Liver (tissue), 9 donors: Measurements from ENCODE around the gene FNBP1L. TPM values are rescaled to one million over a fixed set of nuclear protein-coding genes. Genes with fewer than 3 reads are reported as not detected.

Source experiments
- DNase-seq: peaks from one replicate; pipeline ENCODE4 v3.0.0-alpha.2; 2017; ENCODE audit warnings: low spot score
- H3K27ac ChIP-seq, 2 donors: one replicate each; pipeline ENCODE4 v1.7.0; 2013; ENCODE audit warnings: inconsistent platforms in 2 of 2, low read length in 2 of 2, control low read depth in 1 of 2, low read depth in 1 of 2, mild to moderate bottlenecking in 1 of 2
- H3K27me3 ChIP-seq, 4 donors: one replicate each; pipeline versions ENCODE4 v1.6.1 to v1.7.0; 2013; ENCODE audit warnings: low read length in 3 of 4, inconsistent platforms in 1 of 4, mild to moderate bottlenecking in 1 of 4, moderate library complexity in 1 of 4; ENCODE audit not compliant: control insufficient read depth in 4 of 4, insufficient read depth in 4 of 4
- H3K36me3 ChIP-seq, 4 donors: one replicate each; pipeline versions ENCODE4 v1.6.1 to v1.7.0; 2013; ENCODE audit warnings: low read length in 3 of 4, mild to moderate bottlenecking in 3 of 4, low read depth in 1 of 4, moderate library complexity in 1 of 4; ENCODE audit not compliant: control insufficient read depth in 4 of 4, insufficient read depth in 3 of 4
- H3K4me1 ChIP-seq, 4 donors: one replicate each; pipeline versions ENCODE4 v1.6.1 to v1.7.0; 2013; ENCODE audit warnings: low read length in 3 of 4, mild to moderate bottlenecking in 3 of 4, moderate library complexity in 1 of 4; ENCODE audit not compliant: control insufficient read depth in 4 of 4, insufficient read depth in 4 of 4
- H3K4me3 ChIP-seq, 3 donors: one replicate each; pipeline versions ENCODE4 v1.6.1 to v1.7.0; 2013; ENCODE audit warnings: low read length in 3 of 3, control low read depth in 1 of 3, low read depth in 1 of 3, mild to moderate bottlenecking in 1 of 3
- H3K9ac ChIP-seq, 2 donors: one replicate each; pipeline ENCODE4 v1.7.0; 2013; ENCODE audit warnings: low read length in 2 of 2, mild to moderate bottlenecking in 2 of 2, moderate library complexity in 2 of 2, control low read depth in 1 of 2, low read depth in 1 of 2
- H3K9me3 ChIP-seq, 4 donors: one replicate each; pipeline versions ENCODE4 v1.6.1 to v1.7.0; 2013; ENCODE audit warnings: low read length in 3 of 4; ENCODE audit not compliant: control insufficient read depth in 4 of 4
- EGR1 ChIP-seq, 2 donors: IDR thresholded peaks; 2 replicates each; pipeline ENCODE4 v1.6.1; 2016 to 2018; ENCODE audit warnings: antibody characterized with exemption in 2 of 2, low read depth in 2 of 2
- FOXA1 ChIP-seq: IDR thresholded peaks from 2 replicates; pipeline ENCODE4 v1.6.1; 2016; ENCODE audit warnings: antibody characterized with exemption
- FOXA2 ChIP-seq: IDR thresholded peaks from 2 replicates; pipeline ENCODE4 v1.6.1; 2016; ENCODE audit warnings: antibody characterized with exemption
- GABPA ChIP-seq, 2 donors: IDR thresholded peaks in 1 of 2; conservative IDR thresholded peaks in 1 of 2; 2 replicates each; pipeline ENCODE4 v1.6.1; 2016; ENCODE audit warnings: antibody characterized with exemption in 2 of 2, mild to moderate bottlenecking in 1 of 2, moderate library complexity in 1 of 2
- HNF4A ChIP-seq, 2 donors: conservative IDR thresholded peaks; 2 replicates each; pipeline ENCODE4 v1.6.1; 2016; ENCODE audit warnings: antibody characterized with exemption in 2 of 2, mild to moderate bottlenecking in 2 of 2
- HNF4G ChIP-seq: IDR thresholded peaks from 2 replicates; pipeline ENCODE4 v1.6.1; 2016; ENCODE audit warnings: antibody characterized with exemption
- JUND ChIP-seq, 2 donors: IDR thresholded peaks; 2 replicates each; pipeline ENCODE4 v1.6.1; 2016; ENCODE audit warnings: antibody characterized with exemption in 2 of 2
- NR2F2 ChIP-seq: IDR thresholded peaks from 2 replicates; pipeline ENCODE4 v1.6.1; 2016; ENCODE audit warnings: antibody characterized with exemption
- RAD21 ChIP-seq, 2 donors: IDR thresholded peaks; 2 replicates each; pipeline ENCODE4 v1.6.1; 2016; ENCODE audit warnings: antibody characterized with exemption in 2 of 2, mild to moderate bottlenecking in 2 of 2
- RXRA ChIP-seq, 2 donors: IDR thresholded peaks; 2 replicates each; pipeline ENCODE4 v1.6.1; 2017 to 2018; ENCODE audit warnings: antibody characterized with exemption in 2 of 2, mild to moderate bottlenecking in 1 of 2
- SP1 ChIP-seq: IDR thresholded peaks from 2 replicates; pipeline ENCODE4 v1.6.1; 2018; ENCODE audit warnings: antibody characterized with exemption, mild to moderate bottlenecking
- TAF1 ChIP-seq: conservative IDR thresholded peaks from 2 replicates; pipeline ENCODE4 v1.6.1; 2016; ENCODE audit warnings: antibody characterized with exemption, mild to moderate bottlenecking
- YY1 ChIP-seq: IDR thresholded peaks from 2 replicates; pipeline ENCODE4 v1.6.1; 2016; ENCODE audit warnings: antibody characterized with exemption, mild to moderate bottlenecking
- whole genome bisulfite sequencing: extraction: QIAGEN DNeasy Blood & Tissue Kit; methylation state at CpG from one replicate; pipeline ENCODE4 v1.1.7; 2013; 5-methylcytosine and 5-hydroxymethylcytosine counted together
- polyA plus RNA-seq, 2 donors: library from polyadenylated mRNA; stranded (reverse) in 1 of 2; unstranded in 1 of 2; fragments of 200-250 nt in 1 of 2; fragments of >200 nt in 1 of 2; fragmentation: Nextera tagmentation in 1 of 2; extraction: Ambion mirVana in 1 of 2; gene quantifications; one replicate each; pipeline versions ENCODE4 v1.2.1 to v1.2.3, GENCODE V29; 2013 to 2015
- total RNA-seq, 2 donors: library from RNA; depleted of rRNA; stranded (reverse); fragments of >200 nt; gene quantifications; one replicate each; pipeline ENCODE4 v1.2.3, GENCODE V29; 2014
- TF ChIP-seq, protein P1 (sequence below): IDR thresholded peaks from 2 replicates; pipeline ENCODE4 v1.6.1; 2016; ENCODE audit warnings: antibody characterized with exemption
- TF ChIP-seq, protein P2 (sequence below): IDR thresholded peaks from 2 replicates; pipeline ENCODE4 v1.6.1; 2016; ENCODE audit warnings: antibody characterized with exemption, mild to moderate bottlenecking
- TF ChIP-seq, protein P3 (sequence below): fragments of 150-350 bp; IDR thresholded peaks from 2 replicates; pipeline ENCODE4 v1.5.1; 2017; ENCODE audit warnings: improper control_type of control experiment, low read depth, low read length; ENCODE audit not compliant: missing input control
- TF ChIP-seq, protein P4 (sequence below): IDR thresholded peaks from 2 replicates; pipeline ENCODE4 v1.6.1; 2016; ENCODE audit warnings: antibody characterized with exemption
- TF ChIP-seq, protein P5 (sequence below): IDR thresholded peaks from 2 replicates; pipeline ENCODE4 v1.6.1; 2016; ENCODE audit warnings: antibody characterized with exemption
- donor health status: healthy.
- donor health status: healthy.
- donor health status: healthy.
- donor health status: healthy.
- donor health status: healthy.

Gene FNBP1L
- total and polyA plus RNA-seq, 4 donors: 5.3 to 13.5 (median 8.9) TPM

DNA sequence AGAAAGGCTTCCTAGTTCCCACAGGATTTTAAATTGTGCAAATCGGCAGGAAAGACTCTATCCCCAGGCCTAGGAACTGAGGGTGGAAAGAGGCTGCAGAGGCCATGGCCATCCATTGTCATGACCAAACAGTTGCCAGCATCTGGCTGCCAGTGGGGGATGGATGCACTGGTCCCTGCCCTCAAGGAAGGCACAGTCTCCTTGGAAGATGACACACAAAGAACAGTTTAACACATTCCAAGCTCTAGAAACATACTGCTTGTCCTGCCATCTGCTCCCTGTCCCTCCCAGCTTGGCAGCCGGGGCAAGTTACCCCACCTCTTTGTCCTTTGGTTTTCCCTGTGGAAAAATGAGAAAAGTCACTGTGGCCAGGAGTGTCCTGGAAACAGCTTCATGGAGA is 150.5 kb downstream of the FNBP1L start:
- Histone ChIP-seq H3K27ac (no peak overlapping the region), H3K9me3 (no peaks in the 10 kb centered on the region), H3K9ac (no peak overlapping the region), H3K36me3 (peaks cover 0 to 3% (median 0%) of the 10 kb centered on the region in 4 donors), H3K4me3 (no peak overlapping the region), H3K27me3 (no peaks in the 10 kb centered on the region), H3K4me1 (peaks cover 0 to 38% (median 18%) of the 10 kb centered on the region in 4 donors)
- WGBS: 92% methylated on average over 2 of the region's 2 CpGs
- TF ChIP-seq HNF4A (conservative IDR thresholded peaks at IDR 0.05) (no peak), NR2F2 (no peak), EGR1 (IDR thresholded peaks at IDR 0.05; ENCODE audit: low read depth in 2 of 2) (no peak), JUND (IDR thresholded peaks at IDR 0.05) (no peak), YY1 (no peak), GABPA (IDR thresholded peaks at IDR 0.05 in 1 of 2, conservative IDR thresholded peaks at IDR 0.05 in 1 of 2) (no peak), FOXA2 (no peak)
- TF ChIP-seq, protein P1, sequence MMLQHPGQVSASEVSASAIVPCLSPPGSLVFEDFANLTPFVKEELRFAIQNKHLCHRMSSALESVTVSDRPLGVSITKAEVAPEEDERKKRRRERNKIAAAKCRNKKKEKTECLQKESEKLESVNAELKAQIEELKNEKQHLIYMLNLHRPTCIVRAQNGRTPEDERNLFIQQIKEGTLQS: no peak
- TF ChIP-seq, protein P2, sequence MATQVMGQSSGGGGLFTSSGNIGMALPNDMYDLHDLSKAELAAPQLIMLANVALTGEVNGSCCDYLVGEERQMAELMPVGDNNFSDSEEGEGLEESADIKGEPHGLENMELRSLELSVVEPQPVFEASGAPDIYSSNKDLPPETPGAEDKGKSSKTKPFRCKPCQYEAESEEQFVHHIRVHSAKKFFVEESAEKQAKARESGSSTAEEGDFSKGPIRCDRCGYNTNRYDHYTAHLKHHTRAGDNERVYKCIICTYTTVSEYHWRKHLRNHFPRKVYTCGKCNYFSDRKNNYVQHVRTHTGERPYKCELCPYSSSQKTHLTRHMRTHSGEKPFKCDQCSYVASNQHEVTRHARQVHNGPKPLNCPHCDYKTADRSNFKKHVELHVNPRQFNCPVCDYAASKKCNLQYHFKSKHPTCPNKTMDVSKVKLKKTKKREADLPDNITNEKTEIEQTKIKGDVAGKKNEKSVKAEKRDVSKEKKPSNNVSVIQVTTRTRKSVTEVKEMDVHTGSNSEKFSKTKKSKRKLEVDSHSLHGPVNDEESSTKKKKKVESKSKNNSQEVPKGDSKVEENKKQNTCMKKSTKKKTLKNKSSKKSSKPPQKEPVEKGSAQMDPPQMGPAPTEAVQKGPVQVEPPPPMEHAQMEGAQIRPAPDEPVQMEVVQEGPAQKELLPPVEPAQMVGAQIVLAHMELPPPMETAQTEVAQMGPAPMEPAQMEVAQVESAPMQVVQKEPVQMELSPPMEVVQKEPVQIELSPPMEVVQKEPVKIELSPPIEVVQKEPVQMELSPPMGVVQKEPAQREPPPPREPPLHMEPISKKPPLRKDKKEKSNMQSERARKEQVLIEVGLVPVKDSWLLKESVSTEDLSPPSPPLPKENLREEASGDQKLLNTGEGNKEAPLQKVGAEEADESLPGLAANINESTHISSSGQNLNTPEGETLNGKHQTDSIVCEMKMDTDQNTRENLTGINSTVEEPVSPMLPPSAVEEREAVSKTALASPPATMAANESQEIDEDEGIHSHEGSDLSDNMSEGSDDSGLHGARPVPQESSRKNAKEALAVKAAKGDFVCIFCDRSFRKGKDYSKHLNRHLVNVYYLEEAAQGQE: no peak
- no peak for DNase-seq

DNA sequence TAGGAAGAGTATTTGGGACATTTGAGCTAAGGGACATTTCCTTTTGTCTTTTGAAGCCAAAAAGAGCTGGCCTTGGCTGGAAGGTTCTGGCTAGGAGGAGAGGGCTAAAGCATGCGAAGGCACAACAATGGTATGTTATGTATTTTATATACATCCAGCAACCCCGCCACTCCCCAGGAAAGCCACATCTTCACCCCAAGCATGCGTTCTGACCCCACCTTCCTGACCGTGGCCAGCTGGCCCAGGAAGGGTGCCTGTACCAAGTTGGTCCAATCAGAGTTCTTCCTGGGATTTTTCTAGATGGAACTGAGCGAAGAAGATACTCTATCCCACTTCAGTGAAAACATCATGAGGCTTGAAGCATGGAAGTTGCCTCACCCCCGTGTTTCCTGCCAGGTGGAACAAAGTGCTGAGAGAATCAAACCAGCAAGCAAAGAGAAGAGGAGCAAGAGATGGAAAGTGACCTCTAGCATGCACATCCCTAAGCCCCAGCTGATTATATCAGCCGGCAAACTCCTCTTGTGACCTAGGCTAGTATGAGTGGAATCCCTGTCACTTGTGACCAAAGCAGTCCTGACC is 151.0 kb downstream of the FNBP1L start:
- H3K4me3 ChIP-seq: no peak overlapping the region
- peaks cover 0 to 33% (median 14%) of the 10 kb centered on the region in 4 donors for H3K4me1 ChIP-seq
- TF ChIP-seq YY1 (no peak), FOXA1 (no peak), SP1 (no peak), RAD21 (IDR thresholded peaks at IDR 0.05) (no peak), RXRA (IDR thresholded peaks at IDR 0.05) (no peak), EGR1 (IDR thresholded peaks at IDR 0.05; ENCODE audit: low read depth in 2 of 2) (no peak), FOXA2 (no peak), HNF4G (no peak), HNF4A (conservative IDR thresholded peaks at IDR 0.05) (no peak), NR2F2 (no peak), JUND (IDR thresholded peaks at IDR 0.05) (no peak), TAF1 (no peak)
- TF ChIP-seq, protein P2: no peak
- TF ChIP-seq, protein P3, sequence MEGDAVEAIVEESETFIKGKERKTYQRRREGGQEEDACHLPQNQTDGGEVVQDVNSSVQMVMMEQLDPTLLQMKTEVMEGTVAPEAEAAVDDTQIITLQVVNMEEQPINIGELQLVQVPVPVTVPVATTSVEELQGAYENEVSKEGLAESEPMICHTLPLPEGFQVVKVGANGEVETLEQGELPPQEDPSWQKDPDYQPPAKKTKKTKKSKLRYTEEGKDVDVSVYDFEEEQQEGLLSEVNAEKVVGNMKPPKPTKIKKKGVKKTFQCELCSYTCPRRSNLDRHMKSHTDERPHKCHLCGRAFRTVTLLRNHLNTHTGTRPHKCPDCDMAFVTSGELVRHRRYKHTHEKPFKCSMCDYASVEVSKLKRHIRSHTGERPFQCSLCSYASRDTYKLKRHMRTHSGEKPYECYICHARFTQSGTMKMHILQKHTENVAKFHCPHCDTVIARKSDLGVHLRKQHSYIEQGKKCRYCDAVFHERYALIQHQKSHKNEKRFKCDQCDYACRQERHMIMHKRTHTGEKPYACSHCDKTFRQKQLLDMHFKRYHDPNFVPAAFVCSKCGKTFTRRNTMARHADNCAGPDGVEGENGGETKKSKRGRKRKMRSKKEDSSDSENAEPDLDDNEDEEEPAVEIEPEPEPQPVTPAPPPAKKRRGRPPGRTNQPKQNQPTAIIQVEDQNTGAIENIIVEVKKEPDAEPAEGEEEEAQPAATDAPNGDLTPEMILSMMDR: no peak
- TF ChIP-seq, protein P4, sequence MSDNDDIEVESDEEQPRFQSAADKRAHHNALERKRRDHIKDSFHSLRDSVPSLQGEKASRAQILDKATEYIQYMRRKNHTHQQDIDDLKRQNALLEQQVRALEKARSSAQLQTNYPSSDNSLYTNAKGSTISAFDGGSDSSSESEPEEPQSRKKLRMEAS: no peak
- TF ChIP-seq, protein P5, sequence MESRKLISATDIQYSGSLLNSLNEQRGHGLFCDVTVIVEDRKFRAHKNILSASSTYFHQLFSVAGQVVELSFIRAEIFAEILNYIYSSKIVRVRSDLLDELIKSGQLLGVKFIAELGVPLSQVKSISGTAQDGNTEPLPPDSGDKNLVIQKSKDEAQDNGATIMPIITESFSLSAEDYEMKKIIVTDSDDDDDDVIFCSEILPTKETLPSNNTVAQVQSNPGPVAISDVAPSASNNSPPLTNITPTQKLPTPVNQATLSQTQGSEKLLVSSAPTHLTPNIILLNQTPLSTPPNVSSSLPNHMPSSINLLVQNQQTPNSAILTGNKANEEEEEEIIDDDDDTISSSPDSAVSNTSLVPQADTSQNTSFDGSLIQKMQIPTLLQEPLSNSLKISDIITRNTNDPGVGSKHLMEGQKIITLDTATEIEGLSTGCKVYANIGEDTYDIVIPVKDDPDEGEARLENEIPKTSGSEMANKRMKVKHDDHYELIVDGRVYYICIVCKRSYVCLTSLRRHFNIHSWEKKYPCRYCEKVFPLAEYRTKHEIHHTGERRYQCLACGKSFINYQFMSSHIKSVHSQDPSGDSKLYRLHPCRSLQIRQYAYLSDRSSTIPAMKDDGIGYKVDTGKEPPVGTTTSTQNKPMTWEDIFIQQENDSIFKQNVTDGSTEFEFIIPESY: no peak
- TF ChIP-seq, protein P1: no peak
- no peak for DNase-seq
- H3K36me3 ChIP-seq: peaks cover 0 to 3% (median 0%) of the 10 kb centered on the region in 4 donors
- no peaks in the 10 kb centered on the region for H3K27me3 ChIP-seq
- H3K27ac ChIP-seq: no peak overlapping the region
- H3K9ac ChIP-seq: no peak overlapping the region
- no peaks in the 10 kb centered on the region for H3K9me3 ChIP-seq
- 88% methylated on average over 7 of the region's 7 CpGs for WGBS
